ENCODE data around the gene AFP. TPM values are rescaled to one million over a fixed set of nuclear protein-coding genes. Genes with fewer than 3 reads are reported as not detected.

The AFP gene
- total and polyA plus RNA-seq, 10 of the 15 experiments (the other 5 are each of a cell fraction or from before 2014, with no cell fraction given): 0.72 TPM; not detected in 9

- no peaks in the 10 kb centered on the region for H3K79me2 ChIP-seq (ENCODE audit: control insufficient read depth, insufficient read depth, low read length)
- 76% methylated on average over 3 of the region's 3 CpGs for WGBS (ENCODE audit: insufficient coverage, insufficient replicate concordance, low lambda C conversion rate, missing lambda C conversion rate)
- in situ Hi-C loops (cut with MboI) (no loop called here), intact Hi-C loops (cut with micrococcal nuclease; ENCODE audit: unreplicated experiment) (no loop called here)
- H3K4me1 ChIP-seq (ENCODE audit: control insufficient read depth, insufficient read depth, low read length): no peaks in the 10 kb centered on the region
- H3K27me3 ChIP-seq (replicated peaks in 1 of 2; ENCODE audit: control insufficient read depth in 2 of 2, insufficient read depth in 2 of 2, low read length in 1 of 2): no peaks in the 10 kb centered on the region
- SMC1A ChIA-PET (ENCODE audit: uncharacterized antibody, unreplicated experiment): interaction anchor here (0.6 to 0.7 kb wide), 2 partner anchors 92 to 189 kb away, joined by 3 read pairs; no protein-coding TSS in a partner anchor
- no peak for TF ChIP-seq SUZ12 (IDR thresholded peaks at IDR 0.05; ENCODE audit: unreplicated experiment)
- TF ChIP-seq IKZF2 (IDR thresholded peaks at IDR 0.05): no peak
- no peak for TF ChIP-seq E4F1 (IDR thresholded peaks at IDR 0.05; ENCODE audit: borderline replicate concordance, partially characterized antibody)
- no peak for TF ChIP-seq WRNIP1 (IDR thresholded peaks at IDR 0.05; ENCODE audit: borderline replicate concordance, low read depth, low read length)
- no peak for TF ChIP-seq NR2C1 (IDR thresholded peaks at IDR 0.05)
- TF ChIP-seq TCF7 (IDR thresholded peaks at IDR 0.05; ENCODE audit: borderline replicate concordance): no peak
- no peak for TF ChIP-seq EGR1 (IDR thresholded peaks at IDR 0.05; ENCODE audit: borderline replicate concordance in 1 of 2, low read depth in 2 of 2, low read length in 2 of 2)
- no peak for TF ChIP-seq BRCA1 (IDR thresholded peaks at IDR 0.05; ENCODE audit: low read depth, low read length)
- no peak overlapping the region for H3K4me2 ChIP-seq (ENCODE audit: control insufficient read depth, insufficient read depth)
- no peaks in the 10 kb centered on the region for H3K36me3 ChIP-seq (ENCODE audit: control insufficient read depth in 2 of 2, insufficient read depth in 2 of 2, low read length in 1 of 2)
- CTCF ChIA-PET: interaction anchor here (1.5 kb wide), 1 partner anchor 157 kb away, joined by 3 read pairs; no protein-coding TSS in a partner anchor
- no peaks in the 10 kb centered on the region for H4K20me1 ChIP-seq (ENCODE audit: control insufficient read depth, insufficient read depth)
- no peak for DNase-seq (ENCODE audit: low read depth, low spot score)
- RAD21 ChIA-PET (ENCODE audit: unreplicated experiment): interaction anchor here (1.0 kb wide), 1 partner anchor 108 kb away, joined by 3 read pairs; no protein-coding TSS in a partner anchor
- BruUV-seq (replicated peaks): no TSS peak
- no peak overlapping the region for H3K4me3 ChIP-seq
- no peak for FAIRE-seq
- no peak overlapping the region for H3K27ac ChIP-seq (ENCODE audit: control insufficient read depth, insufficient read depth)
- H2AFZ ChIP-seq (ENCODE audit: control insufficient read depth, low read depth, low read length): no peak overlapping the region
- POLR2A ChIA-PET: no interaction called here
- no peaks in the 10 kb centered on the region for H3K9me3 ChIP-seq (replicated peaks; ENCODE audit: control insufficient read depth, insufficient read depth, low read length)
- no peak overlapping the region for H3K9ac ChIP-seq (ENCODE audit: control insufficient read depth, insufficient read depth, low read length)
- ATAC-seq: no peak
Measured at GRCh38 chr4:73468170-73468569, 32.1 kb downstream of the AFP start.
